Hematopoietic multipotent progenitor cell treated with erythropoietin and hydrocortisone succinate and interleukin-3 and kit ligand, for 4 days (in vitro differentiated cells): ENCODE results near the gene CENPS.
"Not testable (repeated sequence)": the region's sequence is repeated elsewhere in the genome, so short reads cannot be mapped to it uniquely, and the experiment has no call there.

ENCODE experiments used
- DNase-seq: peaks from one replicate; pipeline ENCODE4 v3.0.0-alpha.2; 2015

The CENPS gene

GRCh38 chr1:10430216-10431069, at the start of gene CENPS:
CENPS (plus strand) TSS chr1:10430433; CDS start chr1:10430518, 85 bp downstream.
- peak; percentile 96 for DNase-seq

DNA sequence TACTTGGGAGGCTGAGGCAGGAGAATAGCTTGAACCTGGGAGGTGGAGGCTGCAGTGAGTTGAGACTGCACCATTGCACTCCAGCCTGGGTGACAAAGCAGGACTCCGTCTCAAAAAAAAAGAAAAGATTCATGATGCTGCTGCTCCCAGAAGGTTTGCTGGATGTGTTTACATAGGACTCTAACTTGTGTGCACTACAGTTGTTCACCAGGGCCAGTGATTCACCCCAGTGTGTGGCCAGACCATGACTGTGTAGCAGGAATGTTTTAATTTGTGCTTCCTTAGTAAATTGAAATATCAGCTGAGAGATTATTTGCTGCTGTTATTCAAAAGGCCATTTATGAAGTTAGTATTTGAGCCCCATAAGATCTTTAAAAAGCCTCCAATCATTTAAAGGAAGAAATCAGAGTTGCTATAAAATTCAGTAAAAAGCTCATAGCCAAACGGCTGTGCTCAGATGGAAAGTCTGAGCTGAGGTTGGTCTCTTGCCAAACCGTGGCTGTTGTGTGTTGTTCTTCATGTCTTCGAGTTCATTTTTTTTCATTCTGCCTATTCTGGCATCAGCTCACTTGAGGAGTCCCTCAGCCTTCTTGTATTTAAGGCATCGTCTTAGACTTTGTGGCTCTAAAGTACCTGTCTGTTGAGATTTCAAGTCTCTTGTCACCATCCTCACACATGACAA, 49.5 kb upstream of the CENPS start:
- DNase-seq = no peak

- DNase-seq = no peak
These were observed 46.6 kb upstream of the CENPS start for GRCh38 chr1:10383630-10384029.

- no peak for DNase-seq
These were observed 46.0 kb upstream of the CENPS start for GRCh38 chr1:10384219-10384618.

DNA sequence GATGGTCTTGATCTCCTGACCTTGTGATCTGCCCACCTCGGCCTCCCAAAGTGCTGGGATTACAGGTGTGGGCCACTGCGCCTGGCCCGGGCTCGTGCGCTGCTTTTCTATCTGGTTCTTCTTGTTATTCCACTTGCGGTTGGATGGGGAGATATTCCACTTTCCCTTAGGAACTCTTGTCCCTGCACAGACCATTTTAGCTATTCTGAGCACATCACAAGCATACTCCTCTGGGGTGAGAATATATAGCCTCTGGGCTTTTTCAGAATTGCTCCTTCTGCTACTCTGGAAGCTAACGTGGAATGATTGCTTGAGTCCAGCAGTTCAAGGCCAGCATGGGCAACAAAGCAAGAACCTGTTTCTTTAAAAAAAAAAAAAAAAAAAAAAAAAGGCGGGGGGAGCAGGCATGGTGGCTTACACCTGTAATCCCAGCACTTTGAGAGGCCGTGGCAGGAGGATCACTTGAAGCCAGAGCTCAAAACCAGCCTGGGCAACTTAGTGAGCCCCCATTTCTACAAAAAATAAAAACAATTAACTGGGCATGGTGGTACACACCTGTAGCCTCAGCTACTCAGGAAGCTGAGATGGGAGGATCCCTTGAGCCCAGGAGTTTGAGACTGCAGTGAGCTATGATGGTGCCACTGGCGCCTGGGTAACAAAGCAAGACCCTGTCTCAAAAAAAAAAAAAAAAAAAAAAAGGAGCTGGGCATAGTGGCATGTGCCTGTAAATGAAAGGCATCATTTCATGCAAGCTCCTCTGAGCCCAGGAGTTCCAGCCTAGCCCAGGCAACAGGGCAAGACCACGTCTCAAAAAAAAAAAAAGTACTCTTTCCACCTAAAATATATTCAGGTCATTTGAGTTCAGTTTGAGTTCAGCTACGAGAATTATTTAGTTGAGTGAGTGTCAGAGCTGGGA, 43.2 kb upstream of the CENPS start:
- no peak for DNase-seq

DNA sequence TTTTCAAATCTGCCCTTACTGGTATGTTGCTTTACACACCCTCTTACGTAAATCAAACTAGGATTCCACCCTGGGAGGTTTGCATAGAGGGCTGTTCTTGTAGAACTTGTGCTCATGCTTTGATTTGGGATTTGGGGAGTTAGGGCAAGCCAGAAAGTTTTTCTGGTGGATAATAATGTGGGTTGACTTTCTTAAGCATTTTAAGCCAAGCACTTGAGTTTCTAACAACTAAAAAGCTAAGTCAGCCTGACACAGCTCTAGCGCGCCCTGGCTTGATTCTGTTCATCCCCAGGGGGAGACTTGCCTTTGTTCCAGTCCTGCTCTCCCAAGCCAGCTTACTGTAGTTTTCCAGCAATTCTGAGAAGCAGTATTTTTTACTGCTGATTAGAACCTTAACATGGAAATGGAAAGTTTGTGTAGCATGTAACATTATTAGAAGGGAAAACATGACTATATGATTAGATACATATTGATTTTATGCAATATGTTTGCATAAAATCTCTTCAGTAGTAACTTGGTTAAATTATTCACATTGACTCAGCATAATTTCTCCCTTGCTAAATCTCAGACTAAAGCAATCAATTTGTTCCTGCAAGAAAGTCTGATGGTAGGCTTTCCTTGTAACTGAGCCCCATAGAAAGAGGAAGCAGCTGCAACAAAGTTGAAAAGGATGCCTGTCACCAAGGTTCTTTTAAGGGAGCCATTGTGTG, 42.4 kb upstream of the CENPS start:
- peak; percentile 89 for DNase-seq

DNA sequence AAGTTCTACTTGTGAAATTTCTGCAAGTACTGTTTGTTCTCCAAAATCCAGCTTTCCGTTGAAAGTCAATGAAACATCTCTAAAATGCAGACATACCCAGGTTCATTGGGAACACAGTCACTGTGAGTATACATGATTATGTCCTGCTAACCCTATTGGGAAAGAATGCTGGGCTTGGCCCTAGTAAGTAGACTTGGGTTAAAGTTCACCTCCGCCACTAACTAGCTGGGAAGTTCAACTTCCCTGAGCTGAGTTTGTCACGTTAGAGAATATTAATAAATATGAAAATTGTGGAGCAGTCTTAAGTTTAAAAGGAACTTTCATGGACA, 41.9 kb upstream of the CENPS start:
- no peak for DNase-seq

DNA sequence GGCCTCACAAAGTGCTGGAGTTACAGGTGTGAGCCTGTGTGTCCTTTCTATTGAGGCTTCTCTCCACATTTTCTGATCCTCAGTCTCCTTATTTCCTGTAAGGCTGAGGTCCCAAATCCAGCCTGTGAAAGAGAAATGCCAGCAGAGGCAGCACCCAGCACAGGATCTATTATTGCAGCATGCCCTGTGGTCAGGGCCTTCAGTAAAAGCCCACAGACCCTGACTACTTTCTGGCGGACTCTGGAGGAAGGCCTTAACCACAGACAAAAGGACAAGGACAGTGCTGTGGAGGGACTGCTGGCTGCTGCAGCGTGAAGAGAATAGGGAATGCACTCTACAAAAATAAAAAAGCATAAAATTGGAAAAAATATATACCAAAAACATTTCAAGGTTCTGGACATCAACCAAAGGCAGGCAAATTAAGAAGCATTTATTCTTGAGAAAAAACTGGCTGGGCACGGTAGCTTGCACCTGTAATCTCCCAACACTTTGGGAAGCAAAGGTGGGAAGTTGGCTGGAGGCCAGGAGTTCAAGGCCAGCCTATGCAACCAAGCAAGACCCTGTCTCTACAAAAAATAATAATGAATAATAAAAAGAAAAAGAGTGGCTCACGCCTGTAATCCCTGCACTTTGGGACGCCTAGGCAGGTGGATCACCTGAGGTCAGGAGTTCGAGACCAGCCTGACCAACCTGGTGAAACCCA, 40.8 kb upstream of the CENPS start:
- peak; percentile 57 for DNase-seq

DNA sequence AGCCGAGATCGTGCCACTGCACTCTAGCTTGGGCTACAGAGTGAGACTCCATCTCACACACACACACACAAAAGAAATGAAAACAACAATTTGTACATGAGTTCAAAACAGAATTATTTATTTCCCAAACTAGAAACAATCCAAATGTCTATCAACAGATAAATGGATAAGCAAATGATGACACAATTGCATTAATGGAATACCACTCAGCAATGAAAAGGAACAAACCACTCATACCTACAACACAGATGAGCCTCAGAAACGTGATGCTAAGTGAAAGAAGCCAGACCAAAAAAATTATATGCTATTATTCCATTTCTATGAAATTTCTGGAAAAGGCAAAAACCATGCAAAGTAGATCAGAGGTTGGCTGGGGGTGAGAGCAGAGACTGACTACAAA, 33.4 kb upstream of the CENPS start:
- no peak for DNase-seq

- no peak for DNase-seq
These were observed 31.9 kb upstream of the CENPS start for GRCh38 chr1:10398278-10398733.

- DNase-seq = peak; percentile 100
These were observed 31.3 kb upstream of the CENPS start, which contains the start of gene PGD for GRCh38 chr1:10398734-10399443. PGD (plus strand) TSS chr1:10399064; CDS start chr1:10399118, 54 bp downstream.

DNA sequence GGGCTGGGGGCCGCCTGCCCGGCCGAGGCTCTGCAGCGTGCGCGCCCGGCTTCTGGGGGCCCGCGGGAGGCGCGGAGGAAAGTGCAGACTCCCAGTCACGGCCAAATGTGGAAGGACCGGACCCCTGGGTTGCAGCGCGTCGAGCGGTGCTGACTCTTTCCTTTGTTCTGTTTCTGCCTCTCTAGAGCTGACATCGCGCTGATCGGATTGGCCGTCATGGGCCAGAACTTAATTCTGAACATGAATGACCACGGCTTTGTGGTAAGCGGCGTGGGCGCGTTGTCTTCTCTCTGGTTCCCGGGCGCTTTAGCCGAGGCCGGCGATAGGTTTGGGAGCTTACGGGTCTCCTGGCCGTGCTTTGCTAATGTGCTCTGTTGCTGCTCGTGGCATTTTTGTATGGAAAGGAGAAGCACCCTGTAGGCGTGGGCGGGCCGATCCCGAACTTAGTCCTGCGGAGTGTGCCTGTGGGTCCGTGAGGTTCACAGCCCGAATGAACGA, 30.7 kb upstream of the CENPS start:
- peak; percentile 47 for DNase-seq

GRCh38 chr1:10400013-10400412, 30.2 kb upstream of the CENPS start:
- DNase-seq = no peak

DNA sequence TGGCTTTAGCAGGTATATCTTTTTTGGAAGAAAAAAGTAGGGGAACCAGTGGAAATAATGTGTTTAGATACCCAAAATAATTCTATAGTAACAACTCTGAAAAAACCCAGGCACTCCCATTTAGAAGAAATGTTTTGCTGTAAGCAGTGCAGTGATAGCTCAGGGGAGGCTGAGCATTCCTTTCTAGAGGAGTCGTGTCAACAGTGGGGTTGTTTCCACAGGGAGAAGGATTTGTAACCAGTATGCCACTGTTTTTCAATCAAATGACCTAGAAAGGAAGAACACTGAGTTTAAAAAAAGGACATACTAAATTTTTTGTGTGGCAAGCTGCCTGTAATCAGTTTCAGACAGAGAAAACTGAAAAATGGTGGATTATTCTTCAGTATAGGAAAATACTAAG, 29.0 kb upstream of the CENPS start:
- DNase-seq = no peak

- no peak for DNase-seq
These were observed 27.4 kb upstream of the CENPS start for GRCh38 chr1:10402729-10403274.

DNA sequence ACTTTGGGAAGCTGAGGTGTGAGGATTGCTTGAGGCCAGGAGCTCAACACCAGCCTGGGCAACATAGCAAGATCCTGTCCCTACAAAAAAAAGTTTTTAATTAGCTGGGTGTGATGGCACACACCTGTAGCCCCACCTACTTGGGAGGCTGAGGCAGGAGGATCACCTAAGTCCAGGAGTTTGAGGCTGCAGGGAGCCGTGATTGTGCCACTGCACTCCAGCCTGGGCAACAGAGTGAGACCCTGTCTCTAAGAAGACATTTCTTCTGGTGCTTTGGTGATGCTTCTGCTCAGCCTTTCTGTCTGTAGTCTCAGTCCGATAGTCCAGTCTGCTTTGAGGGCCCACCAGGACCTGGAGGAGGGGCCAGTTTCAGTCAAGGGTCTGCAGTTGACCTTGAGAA, 23.0 kb upstream of the CENPS start:
- DNase-seq = no peak

DNA sequence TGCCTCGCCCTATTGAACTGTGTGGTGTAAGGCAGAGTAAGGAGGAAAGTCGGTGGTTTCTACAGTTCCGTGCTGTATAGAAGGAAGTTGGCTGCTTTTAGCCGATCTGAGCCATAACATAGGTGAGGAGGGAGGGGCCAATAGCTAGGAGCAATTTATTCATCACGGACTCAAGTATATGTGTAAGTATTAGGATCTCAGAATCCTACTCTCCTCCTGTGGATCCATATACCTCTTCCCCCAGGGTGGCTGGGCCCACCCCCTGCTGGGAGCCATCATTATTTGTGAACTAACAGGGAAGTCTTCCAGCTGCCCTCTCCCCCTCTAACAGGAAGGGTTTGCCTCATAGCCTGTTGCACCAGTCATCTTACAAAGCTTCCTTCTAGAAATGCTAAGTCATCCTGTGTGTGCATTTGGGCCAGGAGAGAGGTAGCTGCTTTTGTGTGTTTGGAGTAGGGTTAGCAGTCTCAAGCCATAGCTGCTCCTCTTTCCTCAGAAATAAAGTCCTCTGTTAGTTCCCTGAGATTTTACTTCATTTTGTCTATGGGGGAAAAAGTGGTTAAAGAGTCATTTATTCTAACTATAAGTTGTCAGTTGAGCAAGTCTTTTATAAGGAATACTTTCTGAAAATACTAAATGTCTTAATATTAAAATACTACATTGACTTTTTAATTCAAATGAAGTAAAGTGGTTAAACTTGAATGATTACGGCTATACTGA, 14.9 kb upstream of the CENPS start:
- peak; percentile 95 for DNase-seq

DNA sequence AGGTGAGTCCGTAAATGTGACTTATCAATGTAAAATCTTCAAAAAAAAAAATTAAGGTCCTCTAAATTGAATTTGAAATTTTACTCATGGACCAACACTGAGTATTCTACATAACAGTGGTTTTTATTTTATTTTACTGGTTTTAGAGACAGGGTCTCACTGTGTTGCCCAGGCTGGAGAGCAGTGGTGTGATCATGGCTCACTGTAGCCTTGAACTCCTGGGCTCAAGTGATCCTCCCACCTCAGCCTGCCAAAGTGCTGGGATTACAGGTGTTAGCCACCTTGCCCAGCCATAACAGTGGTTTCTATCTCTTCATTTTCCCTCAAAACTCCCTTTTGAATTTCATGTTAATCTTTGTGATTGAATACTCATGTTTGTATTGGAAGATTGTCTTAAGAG, 14.3 kb upstream of the CENPS start:
- not testable (repeated sequence) for DNase-seq

DNA sequence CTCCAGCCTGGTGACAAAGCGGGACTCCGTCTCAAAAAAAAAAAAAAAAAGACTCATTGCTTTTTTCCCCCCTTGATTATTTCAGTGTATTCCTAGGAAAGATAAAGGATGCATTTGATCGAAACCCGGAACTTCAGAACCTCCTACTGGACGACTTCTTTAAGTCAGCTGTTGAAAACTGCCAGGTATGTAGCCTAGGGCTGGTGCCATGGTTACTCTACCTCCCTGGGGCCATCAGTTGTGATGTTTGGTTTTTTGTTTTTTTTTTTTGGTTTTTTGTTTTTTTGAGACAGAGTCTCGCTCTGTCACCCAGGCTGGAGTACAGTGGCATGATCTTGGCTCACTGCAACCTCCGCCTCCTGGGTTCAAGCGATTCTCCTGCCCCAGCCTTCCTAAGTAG, 11.5 kb upstream of the CENPS start:
- not testable (repeated sequence) for DNase-seq

- DNase-seq = no peak
These were observed 10.9 kb upstream of the CENPS start for GRCh38 chr1:10419351-10419750.
